ENCODE data around the gene ASIC2.

ASIC2 gene

GRCh38 chr17:33287096-33287725 lies 5.9 kb downstream of the ASIC2 start:
- DNase-seq = no peak

GRCh38 chr17:33285413-33285812 lies 7.7 kb downstream of the ASIC2 start:
- DNase-seq = no peak

DNA sequence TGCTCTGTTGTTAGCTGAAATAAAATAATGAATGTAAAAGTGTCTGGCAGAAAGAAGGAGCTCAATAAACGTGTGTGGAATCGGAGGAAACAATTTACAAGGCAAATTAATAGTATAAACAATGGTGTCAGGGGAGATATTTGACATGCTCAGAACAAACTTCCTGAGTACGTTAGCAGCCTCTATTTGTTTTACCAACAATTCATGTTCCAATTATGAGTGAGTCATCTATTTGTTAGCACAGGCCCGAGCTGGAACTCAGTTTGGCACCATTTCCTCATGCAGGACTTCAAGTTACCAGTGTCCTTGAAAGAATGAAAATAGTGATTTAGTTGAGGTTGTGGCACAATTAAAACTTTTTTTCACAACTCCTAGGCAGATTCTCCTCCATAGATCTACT lies 9.1 kb downstream of the ASIC2 start:
- DNase-seq = no peak

DNA sequence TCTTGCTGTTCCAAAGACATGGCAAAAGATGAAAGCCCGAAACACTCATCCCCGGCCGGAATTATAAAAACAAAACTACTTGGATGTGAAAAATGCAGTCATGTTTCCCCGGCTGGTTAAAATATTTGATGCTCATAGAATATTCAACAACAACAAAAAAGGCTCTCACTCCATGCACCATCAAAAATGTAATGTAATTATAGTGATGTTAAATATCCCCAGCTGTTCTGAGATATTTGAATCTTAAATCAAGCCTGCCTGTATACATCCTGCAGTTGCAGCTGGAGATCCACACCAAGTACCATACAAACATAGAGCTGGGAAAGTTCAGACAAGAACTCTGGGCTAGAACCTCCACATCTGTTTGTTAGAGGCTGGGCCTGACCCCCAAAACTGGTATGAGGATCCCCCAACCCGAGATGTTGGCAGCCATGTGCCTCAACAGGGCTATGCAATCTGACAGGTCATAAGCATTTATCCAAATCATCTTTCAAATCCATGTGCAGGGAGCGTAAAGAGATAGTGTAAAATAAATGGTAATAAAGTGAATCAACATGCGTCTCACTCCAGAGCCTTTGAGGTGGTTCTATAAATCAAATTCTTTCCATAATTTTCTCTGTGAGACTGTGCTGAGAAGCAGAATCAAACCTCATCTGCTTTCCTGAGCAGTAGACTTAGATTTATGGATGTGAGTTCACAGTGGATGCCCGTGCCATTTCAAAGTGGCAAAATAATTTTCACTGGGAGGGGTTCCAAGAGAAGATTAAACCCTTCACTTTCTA lies 12.7 kb downstream of the ASIC2 start:
- DNase-seq = no peak

DNA sequence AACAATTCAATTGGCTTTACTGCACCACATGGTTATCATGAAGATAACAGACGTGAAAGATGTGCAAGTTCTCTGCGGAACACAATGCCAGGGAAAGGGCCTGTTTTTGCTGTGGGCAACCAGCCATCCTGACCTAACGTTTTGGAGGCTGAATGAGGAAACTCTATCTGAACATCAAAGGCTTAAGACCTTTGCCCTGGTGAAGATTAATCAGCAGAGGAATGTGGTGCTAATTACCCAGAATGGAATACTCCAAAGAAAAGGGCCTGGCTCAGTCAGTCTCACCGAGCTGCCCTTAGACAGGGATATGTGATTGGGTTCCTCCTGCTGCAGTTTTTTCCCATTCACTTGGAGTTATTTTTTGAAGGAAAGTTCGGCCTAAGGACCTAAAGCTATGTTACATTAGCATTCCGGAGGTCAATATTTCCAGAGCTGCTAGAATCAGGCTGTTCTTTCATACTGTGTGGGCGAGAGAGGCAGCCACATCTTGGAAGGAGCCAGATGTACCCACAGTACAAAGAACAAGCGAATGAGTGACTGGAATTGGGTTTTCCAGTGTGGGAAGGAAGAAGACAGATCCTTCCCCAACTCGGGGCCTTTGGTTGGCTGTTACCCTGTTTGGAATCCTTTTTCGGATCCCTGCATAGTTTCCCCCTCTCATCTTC lies 15.5 kb downstream of the ASIC2 start:
- no peak for DNase-seq

DNA sequence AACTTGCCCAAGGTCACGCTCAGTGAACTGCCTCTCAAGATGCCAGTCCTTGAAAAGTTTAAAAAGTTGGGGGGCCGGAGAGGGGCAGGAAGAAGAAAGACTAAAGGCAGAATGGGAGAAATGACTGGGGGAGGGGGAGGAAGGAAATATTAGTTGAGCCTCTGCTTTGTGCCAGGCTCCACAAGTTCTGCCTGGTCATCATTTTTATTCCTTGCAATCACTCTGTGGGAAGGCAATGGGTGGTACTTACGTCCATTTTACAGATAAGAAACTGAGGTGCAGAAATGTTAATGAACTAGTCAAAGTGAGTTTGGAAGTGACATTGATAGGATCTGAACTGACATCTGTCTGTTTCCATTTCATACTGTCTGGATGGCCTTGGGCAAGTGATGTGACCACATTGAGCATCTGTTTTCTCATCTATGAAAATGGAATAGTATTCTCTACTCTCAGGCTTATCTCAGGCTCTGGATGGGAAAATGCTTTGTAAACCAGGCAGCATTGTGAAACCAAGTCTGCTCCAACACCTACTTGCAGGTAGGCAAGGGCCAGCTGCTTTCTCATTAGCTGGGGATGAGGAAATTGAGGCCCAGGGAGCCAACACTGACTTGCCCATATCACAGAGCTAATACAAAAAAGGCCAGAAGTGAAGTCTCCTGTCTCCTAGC lies 19.2 kb downstream of the ASIC2 start:
- no peak for DNase-seq

DNA sequence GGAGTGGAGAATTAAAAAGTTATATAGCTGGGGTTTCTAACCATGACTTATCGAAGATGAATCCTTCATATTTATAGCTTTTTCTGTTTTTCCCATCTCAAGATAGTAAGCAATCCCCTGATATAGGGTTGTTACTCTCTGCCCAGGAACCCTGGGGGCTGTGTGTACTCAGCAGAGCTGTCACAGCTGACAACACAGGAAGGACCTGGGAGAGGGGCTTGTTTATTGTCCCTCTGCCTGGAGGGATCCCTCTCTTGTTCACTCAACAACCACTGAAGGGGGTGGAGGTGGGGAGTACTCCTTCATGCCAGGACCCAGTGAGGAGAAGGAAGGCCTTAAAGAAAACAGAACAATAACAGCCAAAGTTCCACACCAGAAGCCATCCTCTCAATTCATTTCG lies 19.8 kb downstream of the ASIC2 start:
- DNase-seq = no peak

- no peak for DNase-seq
These were observed 20.7 kb downstream of the ASIC2 start for GRCh38 chr17:33272438-33272837.

DNA sequence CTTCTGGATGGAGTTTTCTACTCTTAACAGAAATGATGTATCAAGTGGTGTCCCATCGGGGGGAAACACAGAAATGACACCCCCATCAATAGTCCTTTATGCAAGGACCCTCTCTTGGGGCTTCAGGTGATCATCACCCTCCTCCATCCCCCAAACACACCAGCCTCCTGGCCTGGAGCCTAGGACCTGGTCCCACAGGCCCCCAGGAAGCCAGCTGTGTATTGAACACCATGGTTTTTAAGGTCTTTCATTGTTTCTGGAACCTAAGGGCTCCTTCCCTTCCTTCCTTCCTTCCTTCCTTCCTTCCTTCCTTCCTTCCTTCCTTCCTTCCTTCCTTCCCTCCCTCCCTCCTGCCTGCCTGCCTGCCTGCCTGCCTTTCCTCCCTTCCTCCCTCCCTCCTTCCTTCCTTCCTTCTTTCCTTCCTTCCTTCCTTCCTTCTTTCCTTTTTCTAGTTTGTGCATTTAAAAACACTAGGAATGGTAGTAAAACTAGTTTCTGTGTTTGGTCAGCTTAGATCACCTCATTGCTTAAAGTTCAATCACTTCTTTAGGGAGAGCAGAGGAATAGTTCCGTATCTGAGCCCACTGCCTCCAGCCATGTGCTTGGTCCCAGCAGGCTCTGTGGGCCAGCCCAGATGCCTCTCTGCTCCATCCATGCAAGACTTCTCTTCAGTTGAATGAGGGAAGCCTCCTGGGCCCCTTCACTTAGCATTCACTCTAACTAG lies 23.6 kb downstream of the ASIC2 start:
- DNase-seq = no peak

GRCh38 chr17:33267851-33268548 lies 25.1 kb downstream of the ASIC2 start:
- no peak for DNase-seq

DNA sequence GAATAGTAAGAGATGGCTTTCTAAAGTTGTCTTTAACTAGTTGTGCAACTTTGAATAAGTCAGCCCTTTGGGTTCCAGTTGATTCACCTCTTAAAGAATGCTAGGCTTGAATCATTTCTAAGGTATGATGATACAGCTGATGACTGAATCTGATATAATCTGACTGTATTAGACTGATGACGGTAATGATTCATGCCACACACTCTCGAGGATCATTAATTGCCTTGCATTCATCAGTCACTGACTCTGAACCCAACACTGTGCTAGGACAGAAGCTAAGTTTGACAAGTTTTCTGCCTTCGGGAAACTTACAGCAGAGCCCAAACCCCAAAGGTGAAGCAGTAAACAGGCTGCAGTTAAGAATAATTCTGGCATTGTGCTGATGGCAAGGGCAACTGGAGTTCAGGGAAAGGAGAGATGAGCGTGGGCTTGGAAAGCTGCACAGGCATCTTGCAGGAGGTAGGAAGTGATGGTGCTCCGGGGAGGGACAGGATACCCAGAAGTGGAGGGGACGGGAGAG lies 25.8 kb downstream of the ASIC2 start:
- no peak for DNase-seq

GRCh38 chr17:33266611-33267010 lies 26.5 kb downstream of the ASIC2 start:
- DNase-seq = no peak

GRCh38 chr17:33266116-33266515 lies 27.0 kb downstream of the ASIC2 start:
- DNase-seq = no peak

DNA sequence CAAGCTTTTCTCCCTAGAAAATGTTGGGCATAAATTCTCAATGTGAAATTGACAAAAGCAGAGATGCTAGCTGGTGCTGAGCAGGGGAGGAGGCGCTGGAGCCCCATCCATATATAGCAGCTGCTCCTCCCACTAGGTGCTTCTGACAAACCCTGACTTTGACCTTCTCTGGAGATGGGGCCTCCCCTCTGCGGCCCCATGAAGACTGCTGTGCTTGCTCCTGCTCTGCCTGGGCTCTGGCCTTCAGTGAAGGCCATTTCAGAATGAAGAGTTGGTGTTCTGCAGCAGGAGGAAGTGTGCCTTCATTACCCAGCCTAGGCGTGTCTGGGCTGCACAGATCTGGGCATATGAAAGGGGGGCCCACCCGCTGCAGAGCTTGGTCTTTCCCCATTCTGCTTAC lies 29.7 kb downstream of the ASIC2 start:
- no peak for DNase-seq

DNA sequence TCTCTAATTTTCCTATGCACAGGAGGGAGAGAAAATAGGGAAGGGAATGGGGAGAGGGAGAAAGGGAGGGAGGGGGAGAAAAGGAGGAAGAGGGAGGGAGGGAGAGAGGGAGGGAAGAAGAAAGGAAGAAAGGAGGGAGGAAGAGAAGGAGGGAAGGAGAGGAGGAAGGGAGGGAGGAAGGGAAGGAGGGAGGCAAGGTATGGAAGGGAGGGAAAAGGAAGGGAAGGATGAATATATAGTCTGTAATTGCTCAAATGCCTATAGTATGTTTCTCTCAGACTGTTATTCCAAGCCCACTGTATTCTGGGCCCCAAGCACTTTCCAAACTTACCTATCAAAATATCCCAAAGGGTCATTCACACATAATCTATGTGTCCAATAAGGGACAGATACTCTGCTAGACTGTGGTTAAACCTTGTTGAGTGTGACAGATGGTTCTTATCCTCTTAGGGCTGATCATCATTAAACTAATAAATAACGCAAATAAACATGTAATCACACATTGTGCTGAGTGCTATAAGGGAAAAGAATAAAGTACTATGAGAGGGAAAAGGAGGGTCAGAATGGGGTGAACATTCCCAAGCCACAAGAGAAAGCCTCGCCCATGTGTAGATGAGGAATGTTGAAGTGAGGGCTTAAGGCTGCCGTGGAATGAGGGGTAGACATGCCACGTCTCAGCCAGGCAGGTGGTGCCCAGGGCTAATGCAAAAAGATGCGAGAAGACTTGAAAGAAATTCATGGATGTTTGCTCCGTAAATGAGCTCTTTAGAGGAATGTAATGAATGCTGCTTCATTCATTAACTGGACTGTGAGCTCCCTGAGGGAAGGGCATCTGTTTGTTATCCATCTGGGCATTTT lies 30.6 kb downstream of the ASIC2 start:
- DNase-seq = no peak

GRCh38 chr17:33261820-33262219 lies 31.3 kb downstream of the ASIC2 start:
- DNase-seq = no peak

GRCh38 chr17:33260638-33261037 lies 32.5 kb downstream of the ASIC2 start:
- no peak for DNase-seq

DNA sequence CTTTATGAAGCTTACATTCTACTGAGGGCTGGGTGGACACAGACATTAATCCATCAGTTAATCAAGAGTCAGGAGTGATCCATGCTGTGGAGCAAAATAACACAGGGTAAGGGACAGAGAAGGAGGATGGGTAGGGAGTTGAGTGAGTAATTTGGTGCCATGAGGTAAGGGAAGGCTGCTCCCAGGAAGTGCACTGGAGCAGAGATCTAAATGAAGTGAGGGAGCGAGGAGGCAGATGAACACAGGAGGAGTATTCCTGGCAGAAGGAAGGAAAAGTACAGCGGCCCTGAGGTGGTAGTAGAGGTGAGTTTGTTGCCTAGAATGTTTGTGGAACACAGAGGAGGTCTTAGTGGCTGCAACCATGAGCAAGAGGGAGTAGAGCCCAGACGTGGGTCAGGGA lies 34.8 kb downstream of the ASIC2 start:
- no peak for DNase-seq

DNA sequence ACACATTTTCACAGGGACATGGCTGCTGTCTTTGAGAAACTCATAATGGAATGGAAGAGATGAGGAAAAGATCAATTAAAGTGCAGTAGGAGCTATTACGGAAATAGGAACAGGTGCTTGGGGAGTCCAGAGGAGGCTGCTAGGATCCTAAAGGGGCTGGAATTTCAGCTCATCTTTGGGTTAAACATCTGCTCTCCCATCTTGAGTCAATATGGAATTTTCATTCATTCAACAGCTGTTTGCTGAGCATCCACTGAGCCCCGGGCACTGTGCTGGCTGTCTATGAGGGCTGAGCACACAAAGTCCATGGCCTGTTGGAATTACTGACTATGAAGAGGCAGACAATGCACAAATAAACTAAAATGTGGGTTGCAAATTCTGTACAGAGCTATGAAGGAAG lies 47.9 kb downstream of the ASIC2 start:
- no peak for DNase-seq

GRCh38 chr17:33243732-33244131 lies 49.4 kb downstream of the ASIC2 start:
- DNase-seq = no peak

Measured in midbrain (tissue), 1 donor.